Neural cell (in vitro differentiated cells): ENCODE measurements around the gene KRT82. TPM values are rescaled to one million over a fixed set of nuclear protein-coding genes. Genes with fewer than 3 reads are reported as not detected.

ENCODE experiments used
- H2AFZ ChIP-seq: fragments of 200-600, 300-800 bp; sonication (generic), shearing (Covaris generic); 2 replicates; pipeline ENCODE4 v1.6.0; 2014; ENCODE audit warnings: low read depth, mild to moderate bottlenecking, antibody characterized with exemption, low read length, moderate library complexity
- H3F3A ChIP-seq: fragments of 200-600 bp; shearing (Covaris generic); 2 replicates; pipeline ENCODE4 v1.6.1; 2016; ENCODE audit warnings: mild to moderate bottlenecking, moderate library complexity, mixed read lengths, antibody characterized with exemption, low read length; ENCODE audit not compliant: insufficient read depth, poor library complexity, severe bottlenecking
- H3K27ac ChIP-seq: fragments of 200-600, 300-800 bp; sonication (generic), shearing (Covaris generic); 2 replicates; pipeline ENCODE4 v1.5.1; 2014; ENCODE audit warnings: mild to moderate bottlenecking, low read length, moderate library complexity
- H3K27me3 ChIP-seq: fragments of 300-800, 200-600 bp; sonication (generic), shearing (Covaris generic); 2 replicates; pipeline ENCODE4 v1.6.0; 2014; ENCODE audit warnings: mild to moderate bottlenecking, low read depth, low read length, moderate library complexity; ENCODE audit not compliant: insufficient read depth
- H3K36me3 ChIP-seq: fragments of 300-800, 200-600 bp; sonication (generic), shearing (Covaris generic); 2 replicates; pipeline ENCODE4 v1.5.1; 2014; ENCODE audit warnings: mild to moderate bottlenecking, antibody characterized with exemption, low read length, moderate library complexity; ENCODE audit not compliant: insufficient read depth
- H3K4me2 ChIP-seq: fragments of 300-800, 200-600 bp; sonication (generic), shearing (Covaris generic); 2 replicates; pipeline ENCODE4 v1.6.0; 2014; ENCODE audit warnings: mild to moderate bottlenecking, low read length
- H3K4me3 ChIP-seq: fragments of 300-800, 200-600 bp; sonication (generic), shearing (Covaris generic); 2 replicates; pipeline ENCODE4 v1.5.1; 2014; ENCODE audit warnings: mild to moderate bottlenecking, low read length, moderate library complexity
- H3K79me2 ChIP-seq: fragments of 200-600 bp; shearing (Covaris generic); replicated peaks from 2 replicates; pipeline ENCODE4 v1.6.0; 2014; ENCODE audit warnings: mild to moderate bottlenecking, low read length, moderate library complexity; ENCODE audit not compliant: insufficient read depth
- H3K9ac ChIP-seq: fragments of 300-800, 200-600 bp; sonication (generic), shearing (Covaris generic); 2 replicates; pipeline ENCODE4 v1.6.1; 2016; ENCODE audit warnings: mild to moderate bottlenecking, low read length, mixed read lengths
- H3K9me2 ChIP-seq: fragments of 200-600 bp; shearing (Covaris generic); 2 replicates; pipeline ENCODE4 v1.6.1; 2016; ENCODE audit warnings: mild to moderate bottlenecking, low read length, mixed read lengths; ENCODE audit not compliant: insufficient read depth
- H3K9me3 ChIP-seq: fragments of 200-600, 300-800 bp; sonication (generic), shearing (Covaris generic); 2 replicates; pipeline ENCODE4 v1.6.1; 2016; ENCODE audit warnings: mild to moderate bottlenecking, mixed run types, low read length, moderate library complexity, mixed read lengths
- H4K20me1 ChIP-seq: fragments of 200-600 bp; shearing (Covaris generic); 2 replicates; pipeline ENCODE4 v1.6.1; 2016; ENCODE audit warnings: mild to moderate bottlenecking, mixed run types; ENCODE audit not compliant: insufficient read depth
- EP300 ChIP-seq: fragments of 450-650 bp; conservative IDR thresholded peaks from 2 replicates; pipeline ENCODE4 v1.6.1; 2014; ENCODE audit warnings: antibody characterized with exemption, mild to moderate bottlenecking, moderate library complexity; ENCODE audit not compliant: poor library complexity, severe bottlenecking
- EZH2 ChIP-seq: fragments of 200-600, 300-800 bp; shearing (Covaris generic), sonication (generic); IDR thresholded peaks from 2 replicates; pipeline ENCODE4 v1.6.1; 2014; ENCODE audit warnings: antibody characterized with exemption, low read length, borderline replicate concordance, mild to moderate bottlenecking; ENCODE audit not compliant: insufficient read depth, poor library complexity, severe bottlenecking
- MXI1 ChIP-seq: fragments of 450-650 bp; conservative IDR thresholded peaks from 2 replicates; pipeline ENCODE4 v1.6.1; 2014; ENCODE audit warnings: antibody characterized with exemption, mild to moderate bottlenecking; ENCODE audit not compliant: poor library complexity, severe bottlenecking
- POLR2AphosphoS5 ChIP-seq: IDR thresholded peaks from 2 replicates; pipeline ENCODE4 v1.6.1; 2012
- RAD21 ChIP-seq: fragments of 450-650 bp; conservative IDR thresholded peaks from 2 replicates; pipeline ENCODE4 v1.6.1; 2014; ENCODE audit warnings: antibody characterized with exemption, mild to moderate bottlenecking, moderate library complexity
- SMC3 ChIP-seq: fragments of 450-650 bp; conservative IDR thresholded peaks from 2 replicates; pipeline ENCODE4 v1.6.1; 2014; ENCODE audit warnings: antibody characterized with exemption, mild to moderate bottlenecking, moderate library complexity; ENCODE audit not compliant: poor library complexity
- TAF1 ChIP-seq: IDR thresholded peaks from 2 replicates; pipeline ENCODE4 v1.6.1; 2012; ENCODE audit warnings: low read depth
- polyA plus RNA-seq: library from polyadenylated mRNA; depleted of rRNA; stranded (reverse); fragments of >200 nt; gene quantifications from 2 replicates; pipeline ENCODE4 v1.2.3, GENCODE V29; 2014
- TF ChIP-seq, protein P1 (sequence below): IDR thresholded peaks from 2 replicates; pipeline ENCODE4 v1.6.1; 2012; ENCODE audit warnings: borderline replicate concordance
- TF ChIP-seq, protein P2 (sequence below): fragments of 450-650 bp; IDR thresholded peaks from 2 replicates; pipeline ENCODE4 v1.5.1; 2014; ENCODE audit warnings: antibody characterized with exemption, mild to moderate bottlenecking, moderate library complexity; ENCODE audit not compliant: poor library complexity, severe bottlenecking

The KRT82 gene
- polyA plus RNA-seq, 1 donor from 2014 or later: not detected

DNA sequence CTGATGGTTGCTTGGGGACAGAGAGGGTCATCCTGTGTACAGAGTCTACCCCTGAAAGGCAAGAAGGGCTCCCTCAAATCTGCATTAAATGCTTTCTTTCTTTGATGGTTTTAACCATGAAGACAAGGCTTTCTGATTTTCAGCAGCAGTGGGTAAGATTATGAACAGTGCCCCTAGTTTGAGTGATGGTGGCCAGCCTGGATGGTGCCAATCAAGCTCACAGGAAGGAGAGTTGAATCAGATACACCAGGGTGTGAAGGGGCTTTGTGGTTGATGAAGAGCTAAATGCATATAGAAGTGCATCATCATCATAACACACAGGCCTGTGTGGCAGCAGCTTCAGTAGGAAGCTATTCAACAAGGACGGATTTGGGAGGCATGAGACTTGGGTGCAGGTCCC lies 44.6 kb downstream of the KRT82 start:
- H3K27me3 ChIP-seq: no peaks in the 10 kb centered on the region
- no peaks in the 10 kb centered on the region for H3K79me2 ChIP-seq
- H3K4me3 ChIP-seq: no peak overlapping the region
- H3K27ac ChIP-seq: no peak overlapping the region
- no peaks in the 10 kb centered on the region for H3K36me3 ChIP-seq
- no peak overlapping the region for H2AFZ ChIP-seq
- H4K20me1 ChIP-seq: no peaks in the 10 kb centered on the region
- no peaks in the 10 kb centered on the region for H3F3A ChIP-seq
- TF ChIP-seq, protein P1, sequence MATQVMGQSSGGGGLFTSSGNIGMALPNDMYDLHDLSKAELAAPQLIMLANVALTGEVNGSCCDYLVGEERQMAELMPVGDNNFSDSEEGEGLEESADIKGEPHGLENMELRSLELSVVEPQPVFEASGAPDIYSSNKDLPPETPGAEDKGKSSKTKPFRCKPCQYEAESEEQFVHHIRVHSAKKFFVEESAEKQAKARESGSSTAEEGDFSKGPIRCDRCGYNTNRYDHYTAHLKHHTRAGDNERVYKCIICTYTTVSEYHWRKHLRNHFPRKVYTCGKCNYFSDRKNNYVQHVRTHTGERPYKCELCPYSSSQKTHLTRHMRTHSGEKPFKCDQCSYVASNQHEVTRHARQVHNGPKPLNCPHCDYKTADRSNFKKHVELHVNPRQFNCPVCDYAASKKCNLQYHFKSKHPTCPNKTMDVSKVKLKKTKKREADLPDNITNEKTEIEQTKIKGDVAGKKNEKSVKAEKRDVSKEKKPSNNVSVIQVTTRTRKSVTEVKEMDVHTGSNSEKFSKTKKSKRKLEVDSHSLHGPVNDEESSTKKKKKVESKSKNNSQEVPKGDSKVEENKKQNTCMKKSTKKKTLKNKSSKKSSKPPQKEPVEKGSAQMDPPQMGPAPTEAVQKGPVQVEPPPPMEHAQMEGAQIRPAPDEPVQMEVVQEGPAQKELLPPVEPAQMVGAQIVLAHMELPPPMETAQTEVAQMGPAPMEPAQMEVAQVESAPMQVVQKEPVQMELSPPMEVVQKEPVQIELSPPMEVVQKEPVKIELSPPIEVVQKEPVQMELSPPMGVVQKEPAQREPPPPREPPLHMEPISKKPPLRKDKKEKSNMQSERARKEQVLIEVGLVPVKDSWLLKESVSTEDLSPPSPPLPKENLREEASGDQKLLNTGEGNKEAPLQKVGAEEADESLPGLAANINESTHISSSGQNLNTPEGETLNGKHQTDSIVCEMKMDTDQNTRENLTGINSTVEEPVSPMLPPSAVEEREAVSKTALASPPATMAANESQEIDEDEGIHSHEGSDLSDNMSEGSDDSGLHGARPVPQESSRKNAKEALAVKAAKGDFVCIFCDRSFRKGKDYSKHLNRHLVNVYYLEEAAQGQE: no peak
- TF ChIP-seq TAF1 (no peak), POLR2AphosphoS5 (no peak), SMC3 (no peak)
- H3K9me3 ChIP-seq: no peaks in the 10 kb centered on the region
- H3K9me2 ChIP-seq: no peaks in the 10 kb centered on the region
- H3K4me2 ChIP-seq: no peak overlapping the region
- H3K9ac ChIP-seq: no peak overlapping the region

DNA sequence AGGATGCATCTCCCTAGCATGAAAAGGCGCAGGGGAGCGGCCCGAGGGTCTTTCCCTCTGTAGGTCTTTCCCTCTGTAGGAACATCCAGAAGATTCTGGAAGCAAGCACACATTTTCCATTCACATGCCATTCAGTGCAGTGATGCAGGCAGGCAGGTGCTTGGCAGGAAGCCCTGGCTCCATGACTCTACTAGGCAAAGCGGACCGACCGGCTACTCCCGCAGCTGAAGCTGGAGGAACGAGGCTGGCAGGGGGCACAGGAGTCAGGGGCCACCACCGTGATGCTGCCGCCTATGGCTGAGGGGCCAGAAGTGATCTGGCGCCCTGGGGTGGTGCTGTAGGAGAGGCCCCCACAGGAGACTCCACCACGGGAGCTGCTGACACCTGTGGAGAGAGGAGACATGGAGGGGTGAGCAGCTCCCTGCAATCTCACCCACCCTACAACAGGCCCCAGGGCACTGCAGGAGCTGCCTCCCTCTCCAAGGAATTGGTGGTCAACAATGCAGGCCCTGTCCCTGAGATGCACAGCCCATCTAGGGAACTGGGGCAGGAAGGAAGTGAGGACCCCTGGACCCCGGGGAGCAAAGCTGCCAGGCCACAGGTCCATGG lies 45.4 kb downstream of the KRT82 start:
- TF ChIP-seq, protein P1: no peak
- H3K9ac ChIP-seq: no peak overlapping the region
- no peak overlapping the region for H3K4me3 ChIP-seq
- no peaks in the 10 kb centered on the region for H3K9me3 ChIP-seq
- H2AFZ ChIP-seq: no peak overlapping the region
- H3K9me2 ChIP-seq: no peaks in the 10 kb centered on the region
- no peaks in the 10 kb centered on the region for H3F3A ChIP-seq
- H3K27me3 ChIP-seq: no peaks in the 10 kb centered on the region
- H3K27ac ChIP-seq: no peak overlapping the region
- H4K20me1 ChIP-seq: no peaks in the 10 kb centered on the region
- no peaks in the 10 kb centered on the region for H3K79me2 ChIP-seq
- no peak overlapping the region for H3K4me2 ChIP-seq
- H3K36me3 ChIP-seq: no peaks in the 10 kb centered on the region

DNA sequence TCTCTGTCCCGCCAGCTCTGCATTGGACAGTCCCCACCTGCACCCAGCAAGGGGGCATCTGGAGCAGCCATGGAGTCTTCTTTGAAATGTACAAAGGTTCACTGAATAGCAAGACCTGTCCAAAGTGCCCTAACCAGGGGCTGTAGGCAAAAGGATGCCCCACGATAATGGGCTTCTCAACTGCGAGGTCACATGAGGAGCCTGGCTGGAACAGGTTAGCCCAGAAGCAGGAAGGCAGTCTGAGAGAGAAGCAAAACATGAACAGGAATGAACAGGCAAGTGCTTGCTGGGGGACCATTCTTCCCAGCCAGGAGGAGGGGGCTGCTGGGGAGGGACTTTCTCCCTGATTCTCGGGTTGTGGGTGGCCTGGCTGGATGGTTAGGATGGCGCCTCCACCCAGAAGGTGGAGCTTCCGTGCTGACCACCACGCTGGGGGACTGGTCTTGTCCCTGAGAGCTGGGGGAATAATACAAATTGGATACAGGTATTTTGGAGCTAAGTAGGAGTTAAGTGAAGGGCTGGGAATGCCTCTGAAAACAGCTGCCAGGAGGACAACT lies 46.0 kb downstream of the KRT82 start:
- Histone ChIP-seq H3K27ac (no peak overlapping the region), H3K27me3 (no peaks in the 10 kb centered on the region), H3K9ac (no peak overlapping the region), H2AFZ (no peak overlapping the region), H3F3A (no peaks in the 10 kb centered on the region), H3K9me3 (no peaks in the 10 kb centered on the region), H3K9me2 (no peaks in the 10 kb centered on the region), H3K36me3 (no peaks in the 10 kb centered on the region), H4K20me1 (no peaks in the 10 kb centered on the region), H3K4me2 (no peak overlapping the region), H3K4me3 (no peak overlapping the region), H3K79me2 (no peaks in the 10 kb centered on the region)
- TF ChIP-seq MXI1: no peak
- no peak for TF ChIP-seq TAF1
- TF ChIP-seq EP300: no peak
- no peak for TF ChIP-seq SMC3
- no peak for TF ChIP-seq RAD21
- TF ChIP-seq, protein P2, sequence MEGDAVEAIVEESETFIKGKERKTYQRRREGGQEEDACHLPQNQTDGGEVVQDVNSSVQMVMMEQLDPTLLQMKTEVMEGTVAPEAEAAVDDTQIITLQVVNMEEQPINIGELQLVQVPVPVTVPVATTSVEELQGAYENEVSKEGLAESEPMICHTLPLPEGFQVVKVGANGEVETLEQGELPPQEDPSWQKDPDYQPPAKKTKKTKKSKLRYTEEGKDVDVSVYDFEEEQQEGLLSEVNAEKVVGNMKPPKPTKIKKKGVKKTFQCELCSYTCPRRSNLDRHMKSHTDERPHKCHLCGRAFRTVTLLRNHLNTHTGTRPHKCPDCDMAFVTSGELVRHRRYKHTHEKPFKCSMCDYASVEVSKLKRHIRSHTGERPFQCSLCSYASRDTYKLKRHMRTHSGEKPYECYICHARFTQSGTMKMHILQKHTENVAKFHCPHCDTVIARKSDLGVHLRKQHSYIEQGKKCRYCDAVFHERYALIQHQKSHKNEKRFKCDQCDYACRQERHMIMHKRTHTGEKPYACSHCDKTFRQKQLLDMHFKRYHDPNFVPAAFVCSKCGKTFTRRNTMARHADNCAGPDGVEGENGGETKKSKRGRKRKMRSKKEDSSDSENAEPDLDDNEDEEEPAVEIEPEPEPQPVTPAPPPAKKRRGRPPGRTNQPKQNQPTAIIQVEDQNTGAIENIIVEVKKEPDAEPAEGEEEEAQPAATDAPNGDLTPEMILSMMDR: no peak
- TF ChIP-seq POLR2AphosphoS5: no peak
- no peak for TF ChIP-seq EZH2
